Eye (tissue), 1 donor: ENCODE results near the gene ARMC9.
"Not testable (repeated sequence)": the region's sequence is repeated elsewhere in the genome, so short reads cannot be mapped to it uniquely, and the experiment has no call there.

Experiments used
- DNase-seq: peaks from one replicate; pipeline ENCODE4 v3.0.0-alpha.2; 2015

The ARMC9 gene

GRCh38 chr2:231182513-231182899, 15.9 kb upstream of the ARMC9 start:
- no peak for DNase-seq

- DNase-seq: no peak
Measured at GRCh38 chr2:231183851-231184250, 14.6 kb upstream of the ARMC9 start.

GRCh38 chr2:231184319-231184718, 14.1 kb upstream of the ARMC9 start:
- DNase-seq: no peak

- no peak for DNase-seq
Measured at GRCh38 chr2:231185050-231185725, 13.2 kb upstream of the ARMC9 start.

- no peak for DNase-seq
Measured at GRCh38 chr2:231185886-231186285, 12.5 kb upstream of the ARMC9 start.

- no peak for DNase-seq
Measured at GRCh38 chr2:231186325-231186724, 12.1 kb upstream of the ARMC9 start.

GRCh38 chr2:231187736-231188505, 10.5 kb upstream of the ARMC9 start:
- no peak for DNase-seq

GRCh38 chr2:231188506-231189170, 9.8 kb upstream of the ARMC9 start:
- DNase-seq: no peak

GRCh38 chr2:231189171-231189530, 9.3 kb upstream of the ARMC9 start:
- DNase-seq: no peak

GRCh38 chr2:231189571-231190495, 8.6 kb upstream of the ARMC9 start:
- peak; percentile 49 for DNase-seq

- peak; percentile 70 for DNase-seq
Measured at GRCh38 chr2:231190531-231191197, 7.8 kb upstream of the ARMC9 start.

- peak; percentile 81 for DNase-seq
Measured at GRCh38 chr2:231191896-231192872, 6.2 kb upstream of the ARMC9 start.

GRCh38 chr2:231193216-231193615, 5.2 kb upstream of the ARMC9 start:
- no peak for DNase-seq

- DNase-seq: no peak
Measured at GRCh38 chr2:231196592-231196991, 1.8 kb upstream of the ARMC9 start.

GRCh38 chr2:231197196-231197595, 1.2 kb upstream of the ARMC9 start:
- not testable (repeated sequence) for DNase-seq

- DNase-seq: no peak
Measured at GRCh38 chr2:231197706-231198290, 633 bp upstream of the ARMC9 start.

GRCh38 chr2:231199219-231199618, 788 bp downstream of the ARMC9 start:
- no peak for DNase-seq

- DNase-seq: no peak
Measured at GRCh38 chr2:231200805-231201474, 2.5 kb downstream of the ARMC9 start.

- no peak for DNase-seq
Measured at GRCh38 chr2:231201475-231201814, 3.0 kb downstream of the ARMC9 start.

GRCh38 chr2:231203087-231203486, 4.7 kb downstream of the ARMC9 start:
- DNase-seq: no peak
